ENCODE results near the gene EREG.

Gene EREG

GRCh38 chr4:74433043-74433442, 68.1 kb downstream of the EREG start:
- no peak for DNase-seq

GRCh38 chr4:74433541-74434172, 68.7 kb downstream of the EREG start:
- no peak for DNase-seq

- DNase-seq = no peak
These were observed 70.4 kb downstream of the EREG start for GRCh38 chr4:74435296-74435695.

- DNase-seq = no peak
These were observed 72.9 kb downstream of the EREG start for GRCh38 chr4:74437866-74438265.
